Thoracic aorta (tissue), 2 donors: ENCODE results near the gene KCTD20. TPM values are rescaled to one million over a fixed set of nuclear protein-coding genes. Genes with fewer than 3 reads are reported as not detected.

ENCODE experiments used
- ATAC-seq: fragments of 150-250 bp; one replicate; pipeline ENCODE4 v1.8.0; 2017; ENCODE audit warnings: low read depth; ENCODE audit not compliant: insufficient number of reproducible peaks, low FRiP score
- DNase-seq: peaks from one replicate; pipeline ENCODE4 v3.0.0-alpha.2; 2020; ENCODE audit warnings: low spot score
- H3K27ac ChIP-seq, 2 donors: fragments of 200-600 bp; sonication (generic); 1 replicate in 1 of 2; 2 replicates in 1 of 2; pipeline ENCODE4 v1.5.1; 2016; ENCODE audit warnings: mild to moderate bottlenecking in 2 of 2, moderate library complexity in 2 of 2
- H3K27me3 ChIP-seq: fragments of 200-600 bp; sonication (generic); replicated peaks from 2 replicates; pipeline ENCODE4 v1.6.0; 2016; ENCODE audit warnings: mild to moderate bottlenecking; ENCODE audit not compliant: insufficient read depth
- H3K36me3 ChIP-seq: fragments of 200-600 bp; sonication (generic); one replicate; pipeline ENCODE4 v1.5.1; 2016
- H3K4me1 ChIP-seq, 2 donors: fragments of 200-600 bp; sonication (generic); 1 replicate in 1 of 2; 2 replicates in 1 of 2; pipeline versions ENCODE4 v1.5.1 to v1.6.0; 2016; ENCODE audit warnings: low read depth in 2 of 2, mild to moderate bottlenecking in 1 of 2; ENCODE audit not compliant: control insufficient read depth in 1 of 2
- H3K4me3 ChIP-seq: fragments of 200-600 bp; sonication (generic); 2 replicates; pipeline ENCODE4 v1.5.1; 2016; ENCODE audit warnings: mild to moderate bottlenecking
- H3K9me3 ChIP-seq: fragments of 200-600 bp; sonication (generic); 2 replicates; pipeline ENCODE4 v1.5.1; 2016
- CTCF ChIP-seq: fragments of 200-600 bp; sonication (generic); IDR thresholded peaks from one replicate; pipeline ENCODE4 v1.5.1; 2019; ENCODE audit warnings: antibody characterized with exemption
- total RNA-seq, 2 donors: library from RNA; depleted of rRNA; stranded (reverse); fragments of >200 nt; gene quantifications; one replicate each; pipeline versions ENCODE4 v1.1.0 to v1.2.3, GENCODE V29; 2016

Gene KCTD20
- total RNA-seq, 2 donors from 2014 or later, result 63.5 to 72.0 TPM

GRCh38 chr6:36460916-36461315 lies 18.1 kb downstream of the KCTD20 start:
- DNase-seq (no peak), ATAC-seq (no peak)
- Histone ChIP-seq H3K36me3 (peaks cover 3% of the 10 kb centered on the region), H3K27me3 (no peaks in the 10 kb centered on the region), H3K4me1 (peaks cover 3 to 5% of the 10 kb centered on the region in 2 donors), H3K27ac (no peak overlapping the region), H3K9me3 (no peaks in the 10 kb centered on the region), H3K4me3 (no peak overlapping the region)
- no peak for TF ChIP-seq CTCF

- ATAC-seq (no peak), DNase-seq (no peak)
- Histone ChIP-seq H3K27me3 (no peaks in the 10 kb centered on the region), H3K9me3 (no peaks in the 10 kb centered on the region), H3K4me3 (no peak overlapping the region), H3K4me1 (peaks cover 3 to 5% of the 10 kb centered on the region in 2 donors), H3K27ac (no peak overlapping the region), H3K36me3 (peaks cover 3% of the 10 kb centered on the region)
- TF ChIP-seq CTCF, result no peak
Measured at GRCh38 chr6:36461646-36462045, 18.8 kb downstream of the KCTD20 start.

DNA sequence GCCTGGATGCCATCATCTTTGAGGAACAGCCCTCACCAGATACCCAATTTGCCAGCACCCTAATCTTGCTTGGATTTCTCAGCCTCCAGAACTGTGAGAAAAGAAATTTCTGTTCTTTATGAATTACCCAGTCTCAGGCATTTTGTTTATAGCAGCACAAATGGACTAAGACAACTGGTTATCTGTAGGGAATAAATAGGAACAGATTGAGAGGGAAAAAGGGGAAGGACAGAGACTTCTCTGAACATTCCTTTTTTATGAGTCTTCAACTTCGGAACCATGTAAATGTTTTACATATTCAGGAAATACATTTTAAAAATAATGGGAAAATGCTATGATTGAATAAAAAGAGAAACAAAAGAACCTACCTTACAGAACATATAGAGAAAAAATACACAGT lies 20.9 kb downstream of the KCTD20 start:
- H3K9me3 ChIP-seq, result no peaks in the 10 kb centered on the region
- no peak for DNase-seq
- no peak overlapping the region for H3K27ac ChIP-seq
- TF ChIP-seq CTCF, result no peak
- no peaks in the 10 kb centered on the region for H3K27me3 ChIP-seq
- H3K4me1 ChIP-seq, result peaks cover 3 to 5% of the 10 kb centered on the region in 2 donors
- H3K36me3 ChIP-seq, result peaks cover 3% of the 10 kb centered on the region
- no peak for ATAC-seq
- H3K4me3 ChIP-seq, result no peak overlapping the region

DNA sequence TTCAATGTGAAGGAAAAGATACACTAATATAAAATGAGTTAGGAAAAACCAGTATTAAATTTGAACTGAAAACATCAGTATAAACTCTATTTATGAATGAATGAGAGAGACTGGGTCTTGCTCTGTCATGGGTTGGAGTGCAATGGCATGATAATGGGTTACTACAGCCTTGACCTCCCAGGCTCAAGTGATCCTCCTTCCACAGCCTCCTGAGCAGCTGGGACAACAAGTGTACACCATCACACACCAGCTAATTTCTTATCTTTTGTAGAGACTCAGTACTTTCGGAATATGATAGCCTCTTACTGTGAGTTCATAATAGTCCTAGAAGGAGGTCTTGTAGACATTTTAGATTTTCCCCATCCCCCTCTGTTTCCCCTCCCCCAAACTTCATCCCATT lies 21.4 kb downstream of the KCTD20 start:
- no peak overlapping the region for H3K4me3 ChIP-seq
- H3K27me3 ChIP-seq, result no peaks in the 10 kb centered on the region
- H3K4me1 ChIP-seq, result peaks cover 3 to 5% of the 10 kb centered on the region in 2 donors
- TF ChIP-seq CTCF, result no peak
- H3K36me3 ChIP-seq, result peaks cover 3% of the 10 kb centered on the region
- H3K27ac ChIP-seq, result no peak overlapping the region
- ATAC-seq, result no peak
- no peak for DNase-seq
- no peaks in the 10 kb centered on the region for H3K9me3 ChIP-seq

GRCh38 chr6:36467625-36468024 lies 24.8 kb downstream of the KCTD20 start:
- ATAC-seq (no peak), DNase-seq (no peak)
- no peak overlapping the region for H3K27ac ChIP-seq
- no peaks in the 10 kb centered on the region for H3K4me1 ChIP-seq
- no peaks in the 10 kb centered on the region for H3K27me3 ChIP-seq
- no peaks in the 10 kb centered on the region for H3K36me3 ChIP-seq
- no peaks in the 10 kb centered on the region for H3K9me3 ChIP-seq
- no peak overlapping the region for H3K4me3 ChIP-seq
- no peak for TF ChIP-seq CTCF
